Limb (tissue), 2 donors: ENCODE results near the gene AGL.
A peak's percentile ranks its signal among the peaks of the same experiment; 100 is the strongest.
"Not testable (repeated sequence)": the region's sequence is repeated elsewhere in the genome, so short reads cannot be mapped to it uniquely, and the experiment has no call there.

Experiments used
- DNase-seq, 2 donors: peaks; one replicate each; pipeline ENCODE4 v3.0.0-alpha.2; 2016; ENCODE audit errors: extremely low spot score in 2 of 2

The AGL gene

DNA sequence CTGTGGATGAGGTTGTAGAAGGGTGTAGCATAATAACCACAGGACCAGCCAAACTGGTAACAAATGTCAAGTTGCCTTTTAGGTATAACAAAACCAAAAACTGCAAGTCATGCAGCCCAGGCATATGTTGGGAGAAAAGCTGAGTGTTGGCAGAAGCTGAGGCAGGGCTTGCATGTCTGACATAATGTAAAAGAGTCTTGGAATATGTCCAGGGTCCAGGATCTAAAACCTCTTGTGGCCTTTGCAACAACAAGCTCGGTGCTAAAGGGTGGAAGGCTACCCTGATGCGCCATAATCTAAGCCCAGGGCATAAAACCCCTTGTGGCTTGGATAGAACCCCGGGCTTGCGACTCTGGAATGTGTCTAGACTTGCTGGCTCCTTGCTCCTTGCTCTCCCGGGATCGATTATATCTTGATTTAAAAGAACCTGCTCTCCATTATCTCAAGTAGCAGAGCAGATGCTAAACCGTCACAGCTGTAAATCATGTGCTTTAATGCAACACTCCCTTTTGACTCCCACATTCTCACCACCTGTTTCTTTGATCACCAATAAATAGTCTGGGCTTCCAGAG lies 93.1 kb downstream of the AGL start:
- peak; percentile 11 to 35 for DNase-seq

DNA sequence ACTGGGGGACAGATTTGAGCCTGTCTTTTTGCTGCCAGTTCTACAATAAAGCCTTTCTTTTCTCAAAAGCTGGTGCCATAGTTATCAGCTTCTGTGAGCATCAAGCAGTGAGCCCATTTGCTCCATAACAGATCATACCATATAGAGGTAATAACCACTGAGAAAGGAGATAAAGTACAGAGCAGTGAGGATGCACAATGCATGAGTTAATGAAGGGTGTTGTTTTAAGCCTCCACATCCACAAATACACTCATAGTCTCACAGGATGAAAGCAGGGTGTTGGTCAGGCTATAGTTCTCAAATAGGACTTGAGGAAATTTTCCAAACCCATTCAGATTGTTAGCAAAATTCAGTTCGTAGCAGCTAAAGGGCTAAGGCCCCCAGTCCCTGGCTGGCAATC lies 94.0 kb downstream of the AGL start:
- DNase-seq, result no peak

DNA sequence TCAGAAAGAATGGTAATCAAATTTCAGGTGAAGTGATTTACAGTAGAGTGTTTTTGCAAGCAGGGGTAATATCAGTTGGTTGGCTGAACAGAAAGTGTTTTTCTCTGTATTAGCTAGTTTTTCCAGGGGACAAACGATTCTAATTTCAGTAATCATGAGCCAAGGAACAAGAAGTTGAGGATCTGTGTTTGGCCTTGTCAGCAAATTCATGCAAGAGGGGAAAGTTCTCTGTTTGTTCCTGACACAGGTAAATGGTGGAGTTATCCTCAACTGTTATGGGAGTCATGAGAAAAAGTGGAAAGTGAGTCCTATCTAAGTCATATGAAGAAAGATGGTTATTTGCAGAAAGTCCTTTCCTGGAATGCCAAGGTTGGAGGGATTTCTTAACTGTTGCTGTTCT lies 95.0 kb downstream of the AGL start:
- no peak for DNase-seq

DNA sequence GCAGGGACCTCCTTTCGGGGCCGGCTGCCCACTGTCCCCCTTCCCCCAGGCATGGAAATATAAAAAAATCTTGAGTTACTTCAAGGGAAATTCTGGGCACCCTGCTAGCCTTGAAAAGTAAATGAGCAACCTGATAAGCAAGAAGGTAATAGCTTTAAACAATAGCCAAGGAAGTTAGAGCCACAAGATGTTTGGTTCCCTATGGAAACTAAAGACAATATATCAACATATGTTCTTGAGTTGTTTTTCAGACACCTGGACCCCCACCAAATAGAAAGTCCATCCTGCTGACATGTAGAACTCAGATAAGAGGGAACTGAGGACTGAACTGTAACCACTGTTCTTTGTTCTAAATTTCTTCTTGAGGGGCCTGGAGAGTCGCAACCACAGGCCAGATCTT lies 100.3 kb downstream of the AGL start:
- no peak for DNase-seq

DNA sequence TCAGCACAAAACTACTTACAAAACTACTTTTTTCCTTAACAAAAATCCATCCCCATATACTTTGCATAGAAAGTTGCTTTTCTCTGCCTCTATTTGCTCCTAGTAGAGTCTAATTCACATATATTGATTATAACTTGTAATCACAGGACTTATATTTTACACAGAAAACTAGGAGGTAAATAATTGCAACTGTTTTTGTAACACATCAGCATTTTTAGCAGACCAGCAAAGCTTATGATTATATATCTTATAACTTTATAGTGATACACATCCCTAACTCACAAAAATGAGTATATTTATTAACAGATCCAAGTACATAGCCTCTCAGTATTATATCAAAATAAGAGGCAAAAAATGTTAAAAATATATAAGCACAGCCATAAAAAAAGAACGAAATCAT lies 102.4 kb downstream of the AGL start:
- DNase-seq, result no peak

DNA sequence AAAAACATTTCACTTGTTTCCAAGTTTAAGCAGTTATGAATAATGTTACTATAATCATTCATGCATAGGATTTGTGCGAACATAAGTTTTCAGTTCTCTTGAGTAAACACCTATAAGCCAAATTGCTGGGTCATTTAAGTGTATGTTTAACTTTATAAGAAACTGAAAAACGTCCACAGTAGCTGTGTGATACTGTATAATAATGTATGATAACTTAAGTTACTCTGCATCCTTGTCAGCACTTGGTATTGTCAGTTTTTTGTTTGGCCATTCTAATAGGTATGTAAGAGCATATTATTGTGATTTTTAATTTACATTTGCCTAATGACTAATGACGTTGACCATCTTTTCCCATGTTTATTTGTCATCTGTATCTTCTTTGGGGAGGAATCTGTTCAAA lies 105.2 kb downstream of the AGL start:
- no peak for DNase-seq

DNA sequence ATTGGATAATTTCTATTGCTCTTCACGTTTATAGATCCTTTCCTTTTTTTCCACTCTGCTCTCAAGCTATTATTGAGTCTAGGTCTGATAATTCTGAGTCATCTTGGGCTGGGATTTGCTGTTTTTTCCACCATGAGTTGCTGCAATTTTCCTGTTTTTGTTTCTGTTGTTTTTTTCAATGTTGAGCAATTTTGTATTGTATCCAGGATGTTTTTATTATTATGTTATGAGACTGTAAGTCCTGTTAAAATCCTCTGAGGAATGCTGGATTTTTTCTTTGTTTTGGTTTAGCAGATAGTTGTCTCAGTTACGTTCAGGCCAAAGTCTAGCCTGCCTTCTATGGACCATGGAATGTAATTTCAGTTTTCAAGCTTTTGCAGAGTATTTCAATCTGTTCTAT lies 106.6 kb downstream of the AGL start:
- DNase-seq, result no peak

DNA sequence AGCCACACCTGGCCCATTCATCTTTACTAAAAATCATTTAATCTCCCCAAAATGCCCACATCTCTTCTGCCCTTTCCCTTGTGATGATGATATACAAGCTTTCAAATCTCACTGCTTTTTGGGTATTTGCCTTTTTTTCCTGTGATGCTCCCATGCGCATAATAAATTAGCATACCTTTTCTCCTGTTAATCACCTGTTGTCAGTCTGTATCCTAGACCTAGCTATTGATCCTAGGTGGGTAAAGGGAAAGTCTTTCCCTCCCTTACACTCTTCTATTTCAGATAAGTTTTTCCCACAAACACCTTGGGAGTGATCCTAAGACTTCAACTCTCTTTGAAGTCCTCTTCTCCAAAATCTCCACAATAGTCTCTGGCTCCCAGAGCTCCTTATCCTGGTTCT lies 107.7 kb downstream of the AGL start:
- DNase-seq, result no peak

DNA sequence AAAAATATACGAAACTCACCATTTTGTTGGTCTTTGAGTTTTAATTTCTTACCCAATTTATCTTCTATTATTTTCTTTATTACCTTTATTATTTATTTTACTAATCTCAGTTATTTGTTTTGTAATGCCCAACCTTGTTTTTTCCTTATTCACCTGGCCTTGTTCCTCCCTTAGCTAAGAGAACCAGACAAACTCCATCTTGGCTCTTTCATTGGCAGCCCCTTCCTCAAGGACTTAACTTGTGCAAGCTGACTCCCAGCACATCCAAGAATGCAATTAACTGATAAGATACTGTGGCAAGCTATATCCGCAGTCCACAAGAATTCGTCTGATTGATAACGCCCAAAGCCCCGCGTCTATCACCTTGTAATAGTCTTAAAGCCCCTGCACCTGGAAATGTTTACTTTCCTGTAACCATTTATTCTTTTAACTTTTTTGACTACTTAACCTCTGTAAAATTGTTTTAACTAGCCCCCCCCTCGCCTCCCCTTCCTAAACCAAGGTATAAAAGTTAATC lies 109.1 kb downstream of the AGL start:
- DNase-seq, result not testable (repeated sequence)

DNA sequence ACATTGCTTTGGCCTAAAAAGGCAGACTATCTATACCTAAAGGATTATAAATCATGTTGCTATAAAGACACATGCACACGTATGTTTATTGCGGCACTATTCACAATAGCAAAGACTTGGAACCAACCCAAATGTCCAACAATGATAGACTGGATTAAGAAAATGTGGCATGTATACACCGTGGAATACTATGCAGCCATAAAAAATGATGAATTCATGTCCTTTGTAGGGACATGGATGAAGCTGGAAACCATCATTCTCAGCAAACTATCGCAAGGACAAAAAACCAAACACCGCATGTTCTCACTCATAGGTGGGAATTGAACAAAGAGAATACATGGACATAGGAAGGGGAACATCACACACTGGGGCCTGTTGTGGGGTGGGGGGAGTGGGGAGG lies 110.1 kb downstream of the AGL start:
- DNase-seq, result not testable (repeated sequence)

DNA sequence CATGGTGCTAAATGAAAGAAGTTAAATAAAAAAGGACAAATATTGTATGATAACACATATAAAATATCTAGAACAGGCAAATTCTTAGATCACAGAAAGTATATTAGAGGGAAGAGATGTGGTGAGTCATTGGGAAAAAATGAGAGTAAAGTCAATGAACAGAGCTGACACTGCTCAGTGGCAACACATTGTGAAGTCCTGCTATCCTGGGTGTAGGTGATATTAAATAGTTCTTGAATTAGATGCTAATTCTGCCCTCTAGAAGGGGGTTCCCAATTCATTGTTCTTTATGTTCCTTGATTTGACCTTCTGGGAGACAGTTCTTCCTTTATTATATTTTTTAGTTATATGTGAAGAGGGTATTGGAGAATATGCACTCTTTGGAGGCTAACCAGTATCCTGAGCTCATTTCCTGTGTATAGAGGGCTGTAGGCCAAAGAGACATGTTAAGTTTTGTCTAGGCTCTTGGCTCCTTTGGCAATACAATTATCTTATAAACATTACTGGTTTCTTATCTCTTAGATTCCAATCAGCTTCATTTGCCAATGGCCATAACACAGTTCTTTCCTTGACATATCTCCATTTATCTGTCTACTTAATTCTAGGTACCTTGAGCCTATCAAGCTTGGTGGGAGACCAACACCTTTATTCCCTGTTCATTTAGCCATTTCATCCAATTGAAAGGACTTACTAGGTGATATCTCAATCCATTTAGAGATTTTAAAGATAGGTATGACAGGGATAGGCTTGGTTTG lies 113.1 kb downstream of the AGL start:
- DNase-seq, result no peak

DNA sequence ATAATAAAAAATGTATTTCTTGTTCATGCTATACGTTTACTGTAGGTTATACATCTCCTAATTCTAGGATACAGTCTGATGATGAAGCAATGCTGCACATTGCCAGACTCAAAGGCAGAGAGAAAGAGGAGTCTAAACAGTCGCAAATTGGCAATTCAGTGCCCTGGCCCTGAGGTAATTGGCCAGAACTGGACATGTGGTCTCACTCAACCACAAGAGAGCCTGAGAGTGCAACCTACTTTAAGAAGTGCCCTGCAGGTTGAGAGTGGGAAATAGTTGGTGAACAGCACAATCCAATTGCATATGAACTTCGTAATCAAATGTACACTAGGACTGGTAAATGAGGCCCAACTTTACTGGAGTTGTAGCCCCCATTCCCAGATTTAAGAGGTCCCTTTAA lies 114.6 kb downstream of the AGL start:
- DNase-seq, result no peak

DNA sequence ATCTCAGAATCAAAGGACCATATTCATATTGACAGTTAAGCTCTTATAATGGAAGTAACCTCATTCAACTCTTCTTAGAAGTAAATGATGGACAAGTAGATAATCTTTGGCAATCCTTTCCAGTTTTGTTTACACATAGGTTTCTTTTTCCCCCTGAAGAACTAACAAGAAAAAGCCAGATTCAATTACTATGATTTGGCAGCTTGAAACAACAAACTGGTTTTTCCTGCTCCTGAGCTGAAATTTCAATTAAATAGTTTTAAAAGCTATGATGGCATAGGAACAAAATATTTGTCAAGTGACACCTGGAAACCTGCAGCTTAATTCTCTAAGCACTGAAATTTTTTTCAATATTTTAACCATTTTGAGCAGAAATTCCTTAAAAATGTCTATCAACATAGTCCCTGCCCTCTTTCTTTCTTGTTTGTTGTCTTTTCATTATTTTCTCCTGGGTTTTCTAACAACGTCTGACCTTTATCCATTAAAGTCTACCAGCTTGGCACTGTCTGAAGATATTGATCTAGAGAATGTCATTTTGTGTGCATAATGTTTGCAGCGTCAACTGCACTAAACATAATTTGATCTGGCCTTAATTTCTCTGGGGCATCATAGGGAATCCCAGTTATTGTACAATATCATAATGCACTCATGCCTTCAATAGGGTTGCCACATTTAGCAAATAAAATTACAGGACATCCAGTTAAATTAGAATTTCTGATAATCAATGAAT lies 115.7 kb downstream of the AGL start:
- no peak for DNase-seq

DNA sequence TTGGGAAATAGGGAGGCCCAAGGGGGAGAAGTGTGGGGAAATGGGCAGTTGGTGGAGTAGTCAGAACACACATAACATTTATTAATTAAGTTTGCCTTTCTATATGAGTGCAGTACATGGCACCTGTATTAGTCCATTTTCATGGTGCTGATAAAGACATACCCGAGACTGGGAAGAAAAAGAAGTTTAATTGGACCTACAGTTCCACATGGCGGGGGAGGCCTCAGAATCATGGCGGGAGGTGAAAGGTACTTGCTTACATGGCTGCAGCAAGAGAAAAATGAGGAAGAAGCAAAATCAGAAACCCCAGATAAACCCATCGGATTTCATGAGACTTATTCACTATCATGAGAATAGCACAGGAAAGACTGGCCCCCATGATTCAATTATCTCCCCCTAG lies 118.1 kb downstream of the AGL start:
- DNase-seq, result no peak

DNA sequence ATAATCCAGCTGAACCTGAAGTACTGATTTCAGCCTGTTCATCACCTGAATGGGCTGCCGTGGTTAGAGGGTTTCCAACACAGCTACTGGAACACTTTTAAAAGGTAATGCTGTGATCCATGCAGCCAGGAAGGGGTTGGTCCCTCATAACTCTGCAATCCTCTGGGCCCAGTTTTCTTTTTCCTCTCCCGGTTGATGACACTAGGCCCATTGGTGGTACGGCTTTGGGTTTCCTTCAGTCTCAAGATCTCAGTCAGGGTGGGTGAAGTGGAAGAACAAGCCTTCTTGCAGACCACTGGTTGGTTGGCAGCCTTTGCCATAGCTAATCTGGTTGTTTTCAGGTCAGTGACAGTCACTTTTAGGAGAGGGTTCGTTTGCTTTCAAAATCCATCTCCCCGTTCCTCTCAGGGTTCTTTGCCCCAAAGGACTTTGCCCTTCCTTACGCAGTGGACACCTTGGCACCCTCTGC lies 119.1 kb downstream of the AGL start:
- DNase-seq, result no peak

DNA sequence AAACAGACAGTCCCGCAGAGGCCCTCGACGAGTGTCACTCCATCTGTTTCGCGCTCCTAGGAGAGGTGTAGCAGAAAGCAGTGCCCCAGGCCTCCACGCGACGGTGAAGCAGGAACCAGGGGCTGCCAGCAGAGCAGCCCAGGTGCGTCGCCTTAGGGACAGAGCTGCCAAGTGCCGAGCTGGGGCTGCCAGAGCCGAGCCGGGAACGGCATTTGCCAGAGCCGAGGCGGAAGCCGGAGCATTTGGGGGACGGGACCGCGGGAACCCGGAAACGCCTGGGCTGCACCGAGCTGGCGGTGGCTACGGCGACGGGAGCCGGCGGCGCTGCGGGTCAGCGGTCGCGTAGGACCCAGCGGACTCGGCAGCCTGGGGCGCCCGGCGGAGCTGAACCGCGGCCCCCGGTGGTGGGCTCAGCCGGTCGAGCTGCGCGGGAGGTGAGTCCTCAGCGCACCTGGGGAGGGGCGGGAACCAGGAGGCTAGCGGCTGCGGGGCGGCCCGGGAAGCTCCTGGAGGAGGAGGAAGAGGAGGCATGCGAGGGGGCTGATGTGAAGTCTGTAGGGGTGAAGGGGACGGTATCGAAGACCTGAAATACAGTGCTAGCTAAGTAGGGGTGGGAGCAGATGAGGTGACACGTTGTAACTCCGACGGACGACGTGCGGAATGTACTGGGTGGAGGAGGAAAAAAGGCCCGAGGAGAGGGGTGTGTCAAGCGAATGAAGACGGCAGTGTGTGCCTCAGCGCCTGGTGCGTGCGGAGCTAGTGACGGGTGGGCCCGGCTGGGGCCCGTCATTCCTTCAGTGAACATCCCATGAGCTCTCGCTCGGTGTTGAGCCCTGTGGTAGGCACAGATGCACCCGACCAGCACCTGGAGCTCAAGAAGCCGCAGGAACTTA lies 119.8 kb downstream of the AGL start, which contains the start of gene SLC35A3:
Gene SLC35A3, plus strand, starts transcription at position 268 of the 893 bp plus-strand sequence. CDS start 23,559 bp downstream, outside the sequence.
- peak; percentile 65 to 88 for DNase-seq

DNA sequence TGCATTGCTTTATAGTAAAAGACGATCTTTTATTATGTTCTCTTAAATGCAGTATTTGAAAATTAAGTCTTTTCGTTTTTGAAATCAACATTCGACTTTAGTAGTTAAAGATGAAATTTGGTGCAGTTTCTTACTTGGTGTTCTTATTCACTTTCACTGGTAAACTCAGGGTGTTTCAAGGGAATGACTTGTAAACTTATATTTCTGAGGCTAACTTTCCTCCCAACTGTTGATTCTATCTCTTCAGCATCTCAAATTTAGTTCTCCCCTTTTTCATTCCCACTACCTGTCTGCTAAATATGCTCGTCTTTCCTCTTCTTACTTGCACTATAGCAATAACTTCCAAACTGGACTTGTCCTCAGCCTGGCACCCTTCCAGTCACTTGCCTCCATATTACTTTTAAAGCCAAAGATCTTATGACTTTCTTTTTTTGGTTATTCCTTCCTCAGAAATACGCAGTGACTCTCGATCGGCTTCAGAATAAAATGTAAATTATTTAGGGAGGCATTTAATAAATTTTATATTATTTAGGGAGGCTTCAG lies 120.6 kb downstream of the AGL start:
- no peak for DNase-seq

DNA sequence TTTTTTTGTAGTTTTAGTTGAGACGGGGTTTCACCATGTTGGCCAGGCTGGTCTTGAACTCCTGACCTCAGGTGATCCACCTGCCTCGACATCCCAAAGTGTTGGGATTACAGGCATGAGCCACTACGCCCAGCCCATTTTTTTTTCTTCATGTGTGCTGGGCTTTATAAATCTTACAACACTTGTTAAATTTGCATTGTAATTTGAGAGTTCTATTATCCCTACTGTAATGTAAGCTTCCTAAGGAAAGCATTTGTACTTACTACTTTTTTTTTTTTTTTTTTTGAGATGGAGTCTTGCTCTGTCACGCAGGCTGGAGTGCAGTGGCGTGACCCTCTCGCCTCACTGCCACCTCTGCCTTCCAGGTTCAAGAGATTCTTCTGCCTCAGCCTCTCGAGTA lies 121.9 kb downstream of the AGL start:
- not testable (repeated sequence) for DNase-seq
